ENCODE results near the gene CPNE6. TPM values are rescaled to one million over a fixed set of nuclear protein-coding genes. Genes with fewer than 3 reads are reported as not detected.

The CPNE6 gene
- total and polyA plus RNA-seq, 2 of the 13 experiments (the other 11 are each of a cell fraction or from before 2014, with no cell fraction given): not detected

DNA sequence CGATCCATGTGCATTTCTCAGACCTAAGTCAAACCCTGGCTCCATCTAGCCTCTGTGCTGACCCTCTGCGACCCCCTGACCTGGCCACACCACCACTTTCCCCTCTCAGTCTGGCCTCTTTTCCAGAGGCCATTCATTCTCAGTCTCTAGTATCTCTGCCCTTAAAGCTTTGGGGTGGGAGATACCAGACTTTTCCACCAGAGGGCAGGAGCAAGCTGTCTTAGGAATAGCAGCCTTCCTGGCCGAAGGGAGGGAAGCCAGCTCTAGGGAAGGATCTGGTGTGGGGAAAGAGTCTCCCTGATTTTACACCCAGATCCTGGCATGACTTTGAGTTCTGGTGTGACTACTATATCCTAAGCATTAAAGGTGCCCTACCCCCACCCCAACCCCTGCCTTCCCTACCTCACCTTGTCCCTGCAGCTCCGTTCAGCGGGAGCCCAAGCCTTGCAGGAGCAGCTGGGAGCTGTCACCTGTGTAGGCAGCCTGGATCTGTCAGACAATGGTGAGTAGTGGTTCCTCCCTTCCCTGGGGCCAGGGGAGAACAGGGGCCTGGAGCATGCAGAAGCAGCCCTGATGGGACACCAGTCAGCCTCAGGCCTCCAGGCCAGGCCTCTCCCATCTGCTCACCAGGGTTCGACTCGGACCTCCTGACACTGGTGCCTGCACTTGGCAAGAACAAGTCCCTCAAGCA, 13.0 kb upstream of the CPNE6 start (continued):
- 0 out of 2 replicates have a peak, but pooled peaks have one; percentile 38 for TF ChIP-seq ZIK1 (CRISPR knock-in tag; IDR thresholded peaks at IDR 0.05; ENCODE audit: borderline replicate concordance, low read depth)
- 0 out of 2 replicates have a peak, but pooled peaks have one; percentile 4 for TF ChIP-seq ZNF709 (CRISPR knock-in tag; IDR thresholded peaks at IDR 0.05)
- TF ChIP-seq, protein P1, sequence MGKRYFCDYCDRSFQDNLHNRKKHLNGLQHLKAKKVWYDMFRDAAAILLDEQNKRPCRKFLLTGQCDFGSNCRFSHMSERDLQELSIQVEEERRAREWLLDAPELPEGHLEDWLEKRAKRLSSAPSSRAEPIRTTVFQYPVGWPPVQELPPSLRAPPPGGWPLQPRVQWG (CRISPR knock-in tag; IDR thresholded peaks at IDR 0.05; ENCODE audit: borderline replicate concordance, low read depth): no peak
- no peak; the same call in 1 of the 2 replicates for TF ChIP-seq STAT6 (CRISPR knock-in tag; IDR thresholded peaks at IDR 0.05; ENCODE audit: borderline replicate concordance)
- no peak for TF ChIP-seq DDIT3 (CRISPR knock-in tag; IDR thresholded peaks at IDR 0.05)
- no peak for TF ChIP-seq CAMTA2 (CRISPR knock-in tag; IDR thresholded peaks at IDR 0.05; ENCODE audit: borderline replicate concordance)
- TF ChIP-seq IKZF1 (IDR thresholded peaks at IDR 0.05): no peak
- TF ChIP-seq NFRKB (IDR thresholded peaks at IDR 0.05): no peak
- TF ChIP-seq SP140L (CRISPR knock-in tag; IDR thresholded peaks at IDR 0.05; ENCODE audit: borderline replicate concordance): no peak
- no peak for TF ChIP-seq ATF3 (CRISPR knock-in tag; IDR thresholded peaks at IDR 0.05)
- TF ChIP-seq ZNF747 (CRISPR knock-in tag; IDR thresholded peaks at IDR 0.05; ENCODE audit: borderline replicate concordance): no peak
- peak; percentile 62 for TF ChIP-seq TBL1XR1 (IDR thresholded peaks at IDR 0.05; ENCODE audit: borderline replicate concordance, low read length, partially characterized antibody)
- TF ChIP-seq, protein P2, sequence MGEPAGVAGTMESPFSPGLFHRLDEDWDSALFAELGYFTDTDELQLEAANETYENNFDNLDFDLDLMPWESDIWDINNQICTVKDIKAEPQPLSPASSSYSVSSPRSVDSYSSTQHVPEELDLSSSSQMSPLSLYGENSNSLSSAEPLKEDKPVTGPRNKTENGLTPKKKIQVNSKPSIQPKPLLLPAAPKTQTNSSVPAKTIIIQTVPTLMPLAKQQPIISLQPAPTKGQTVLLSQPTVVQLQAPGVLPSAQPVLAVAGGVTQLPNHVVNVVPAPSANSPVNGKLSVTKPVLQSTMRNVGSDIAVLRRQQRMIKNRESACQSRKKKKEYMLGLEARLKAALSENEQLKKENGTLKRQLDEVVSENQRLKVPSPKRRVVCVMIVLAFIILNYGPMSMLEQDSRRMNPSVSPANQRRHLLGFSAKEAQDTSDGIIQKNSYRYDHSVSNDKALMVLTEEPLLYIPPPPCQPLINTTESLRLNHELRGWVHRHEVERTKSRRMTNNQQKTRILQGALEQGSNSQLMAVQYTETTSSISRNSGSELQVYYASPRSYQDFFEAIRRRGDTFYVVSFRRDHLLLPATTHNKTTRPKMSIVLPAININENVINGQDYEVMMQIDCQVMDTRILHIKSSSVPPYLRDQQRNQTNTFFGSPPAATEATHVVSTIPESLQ (CRISPR knock-in tag; conservative IDR thresholded peaks at IDR 0.05): peak; percentile 95; the same call in 1 of the 2 replicates
- TF ChIP-seq ZNF121 (CRISPR knock-in tag; IDR thresholded peaks at IDR 0.05): no peak
- TF ChIP-seq PHF20 (CRISPR knock-in tag; IDR thresholded peaks at IDR 0.05): peak; percentile 32; the same call in 1 of the 2 replicates
- TF ChIP-seq KDM4B (CRISPR knock-in tag; IDR thresholded peaks at IDR 0.05): no peak
- TF ChIP-seq, protein P3, sequence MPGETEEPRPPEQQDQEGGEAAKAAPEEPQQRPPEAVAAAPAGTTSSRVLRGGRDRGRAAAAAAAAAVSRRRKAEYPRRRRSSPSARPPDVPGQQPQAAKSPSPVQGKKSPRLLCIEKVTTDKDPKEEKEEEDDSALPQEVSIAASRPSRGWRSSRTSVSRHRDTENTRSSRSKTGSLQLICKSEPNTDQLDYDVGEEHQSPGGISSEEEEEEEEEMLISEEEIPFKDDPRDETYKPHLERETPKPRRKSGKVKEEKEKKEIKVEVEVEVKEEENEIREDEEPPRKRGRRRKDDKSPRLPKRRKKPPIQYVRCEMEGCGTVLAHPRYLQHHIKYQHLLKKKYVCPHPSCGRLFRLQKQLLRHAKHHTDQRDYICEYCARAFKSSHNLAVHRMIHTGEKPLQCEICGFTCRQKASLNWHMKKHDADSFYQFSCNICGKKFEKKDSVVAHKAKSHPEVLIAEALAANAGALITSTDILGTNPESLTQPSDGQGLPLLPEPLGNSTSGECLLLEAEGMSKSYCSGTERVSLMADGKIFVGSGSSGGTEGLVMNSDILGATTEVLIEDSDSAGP (CRISPR knock-in tag; IDR thresholded peaks at IDR 0.05; ENCODE audit: borderline replicate concordance): peak; percentile 84; the same call in 1 of the 2 replicates
- TF ChIP-seq ELF1 (CRISPR knock-in tag; IDR thresholded peaks at IDR 0.05): 0 out of 2 replicates have a peak, but pooled peaks have one; percentile 49
- peak; percentile 65 for TF ChIP-seq ZFX (CRISPR knock-in tag; IDR thresholded peaks at IDR 0.05; ENCODE audit: low read depth)
- TF ChIP-seq FOXA3 (CRISPR knock-in tag; IDR thresholded peaks at IDR 0.05): peak; percentile 49; the same call in 1 of the 2 replicates
- TF ChIP-seq KDM3A (CRISPR knock-in tag; IDR thresholded peaks at IDR 0.05; ENCODE audit: low read depth): peak; percentile 82; the same call in 1 of the 2 replicates
- no peak for TF ChIP-seq ZNF441 (CRISPR knock-in tag; IDR thresholded peaks at IDR 0.05; ENCODE audit: borderline replicate concordance)
- TF ChIP-seq GLI4 (CRISPR knock-in tag; IDR thresholded peaks at IDR 0.05; ENCODE audit: borderline replicate concordance): no peak

Data from HepG2 (cell line).